SH-SY5Y (cell line): Measurements from ENCODE around the gene IGSF5.

Experiments
- GATA2 ChIP-seq: IDR thresholded peaks from 2 replicates; pipeline ENCODE4 v1.6.1; 2011; ENCODE audit warnings: mild to moderate bottlenecking, low read depth, low read length
- GATA3 ChIP-seq: IDR thresholded peaks from 2 replicates; pipeline ENCODE4 v1.6.1; 2011; ENCODE audit warnings: low read depth, mild to moderate bottlenecking, low read length, moderate library complexity

GRCh38 chr21:39728341-39728740 lies 16.6 kb upstream of the IGSF5 start:
- TF ChIP-seq GATA2, result no peak
- TF ChIP-seq GATA3, result no peak
